ENCODE measurements around the gene PPP1R13B. TPM values are rescaled to one million over a fixed set of nuclear protein-coding genes. Genes with fewer than 3 reads are reported as not detected.

PPP1R13B gene
- polyA plus RNA-seq, 2 of the 4 experiments (the other 2 are of a cell fraction) = 2.2 to 2.7 TPM

- TF ChIP-seq EP300 (IDR thresholded peaks at IDR 0.05) (no peak), HEYL (CRISPR knock-in tag; IDR thresholded peaks at IDR 0.05) (no peak)
- H3K4me2 ChIP-seq = no peak overlapping the region
- ChIA-PET POLR2A (no interaction called here), CTCF (interaction anchor here (0.6 to 16.4 kb wide), 2 partner anchors 13 to 24 kb away, joined by 3 to 122 read pairs; no protein-coding TSS in a partner anchor)
- H3K4me1 ChIP-seq = no peaks in the 10 kb centered on the region
- no peak for DNase-seq (ENCODE audit: low read depth in 1 of 2, low spot score in 1 of 2)
- 100% methylated on average over 3 of the region's 6 CpGs for WGBS (ENCODE audit: missing lambda C conversion rate)
- no peak overlapping the region for H3K4me3 ChIP-seq
- no peaks in the 10 kb centered on the region for H3K9me3 ChIP-seq
- no peak overlapping the region for H3K27ac ChIP-seq
- no peak for ATAC-seq
- no peak for FAIRE-seq
Observed at GRCh38 chr14:103887170-103887501, 39.8 kb upstream of the PPP1R13B start.

GRCh38 chr14:103886304-103887169, 39.2 kb upstream of the PPP1R13B start:
- Histone ChIP-seq H3K4me2 (no peak overlapping the region), H3K4me3 (no peak overlapping the region), H3K9me3 (no peaks in the 10 kb centered on the region), H3K27ac (no peak overlapping the region), H3K4me1 (peaks cover under 1% of the 10 kb centered on the region; the same call in 2 of the 3 replicates)
- TF ChIP-seq, protein P1, sequence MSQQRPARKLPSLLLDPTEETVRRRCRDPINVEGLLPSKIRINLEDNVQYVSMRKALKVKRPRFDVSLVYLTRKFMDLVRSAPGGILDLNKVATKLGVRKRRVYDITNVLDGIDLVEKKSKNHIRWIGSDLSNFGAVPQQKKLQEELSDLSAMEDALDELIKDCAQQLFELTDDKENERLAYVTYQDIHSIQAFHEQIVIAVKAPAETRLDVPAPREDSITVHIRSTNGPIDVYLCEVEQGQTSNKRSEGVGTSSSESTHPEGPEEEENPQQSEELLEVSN (IDR thresholded peaks at IDR 0.05; ENCODE audit: borderline replicate concordance, low read depth) = no peak
- no peak for TF ChIP-seq RARB (CRISPR knock-in tag; IDR thresholded peaks at IDR 0.05)
- WGBS (ENCODE audit: missing lambda C conversion rate) = 83% methylated on average over 27 of the region's 27 CpGs
- no peak for DNase-seq (ENCODE audit: low read depth in 1 of 2, low spot score in 1 of 2)
- ChIA-PET POLR2A (no interaction called here), CTCF (interaction anchor here (0.6 to 16.4 kb wide), 5 partner anchors 14 to 1902 kb away, joined by 3 to 122 read pairs (median 4); no protein-coding TSS in a partner anchor)
- ATAC-seq = peak in 1 of 2 experiments; percentile 18; a peak in 1 of 6 replicates
- FAIRE-seq = no peak

DNA sequence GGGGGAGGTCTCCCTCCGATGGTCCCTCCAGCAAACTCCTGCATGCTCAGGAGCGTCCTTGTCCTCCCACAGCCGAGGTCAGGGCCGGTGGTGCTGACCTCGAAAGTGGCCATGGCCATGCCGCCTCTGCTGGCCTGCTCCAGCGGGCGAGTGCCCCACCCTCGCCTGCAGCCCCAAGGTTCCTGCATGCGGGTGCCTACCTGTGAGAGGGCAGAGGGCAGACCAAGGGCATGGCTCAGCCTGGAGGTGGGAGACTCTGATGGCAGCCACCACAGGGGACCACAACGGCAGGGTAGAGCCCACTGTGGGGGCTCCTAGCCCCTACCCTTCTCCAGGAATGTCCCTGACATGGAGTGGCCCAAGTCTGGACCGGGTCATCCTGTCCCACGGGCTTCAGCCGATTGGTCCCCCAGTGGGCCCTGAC, 38.1 kb upstream of the PPP1R13B start:
- no peaks in the 10 kb centered on the region for H3K9me3 ChIP-seq
- peaks cover 11% of the 10 kb centered on the region for H3K4me1 ChIP-seq
- H3K4me2 ChIP-seq = no peak overlapping the region
- TF ChIP-seq EP300 (IDR thresholded peaks at IDR 0.05) (no peak), KDM1A (IDR thresholded peaks at IDR 0.05; ENCODE audit: low read depth) (no peak), JUNB (IDR thresholded peaks at IDR 0.05) (no peak), FOSB (CRISPR knock-in tag; IDR thresholded peaks at IDR 0.05) (no peak), CBX2 (IDR thresholded peaks at IDR 0.05; ENCODE audit: borderline replicate concordance, low read depth) (no peak), ZNF302 (CRISPR knock-in tag; IDR thresholded peaks at IDR 0.05) (no peak), ZFP36 (IDR thresholded peaks at IDR 0.05; ENCODE audit: borderline replicate concordance, partially characterized antibody) (no peak), USF2 (IDR thresholded peaks at IDR 0.05) (no peak), ZC3H11A (IDR thresholded peaks at IDR 0.05) (no peak), CHD4 (IDR thresholded peaks at IDR 0.05; ENCODE audit: borderline replicate concordance) (no peak), RAD21 (conservative IDR thresholded peaks at IDR 0.05 in 1 of 2, IDR thresholded peaks at IDR 0.05 in 1 of 2) (no peak), HOXB13 (CRISPR knock-in tag; IDR thresholded peaks at IDR 0.05; ENCODE audit: low read depth) (no peak), NR3C1 (IDR thresholded peaks at IDR 0.05) (no peak), CHD2 (IDR thresholded peaks at IDR 0.05; ENCODE audit: low read length, partially characterized antibody) (no peak), MAZ (IDR thresholded peaks at IDR 0.05; ENCODE audit: borderline replicate concordance, low read depth, low read length) (no peak), RCOR1 (IDR thresholded peaks at IDR 0.05; ENCODE audit: low read depth, low read length) (no peak)
- TF ChIP-seq, protein P2, sequence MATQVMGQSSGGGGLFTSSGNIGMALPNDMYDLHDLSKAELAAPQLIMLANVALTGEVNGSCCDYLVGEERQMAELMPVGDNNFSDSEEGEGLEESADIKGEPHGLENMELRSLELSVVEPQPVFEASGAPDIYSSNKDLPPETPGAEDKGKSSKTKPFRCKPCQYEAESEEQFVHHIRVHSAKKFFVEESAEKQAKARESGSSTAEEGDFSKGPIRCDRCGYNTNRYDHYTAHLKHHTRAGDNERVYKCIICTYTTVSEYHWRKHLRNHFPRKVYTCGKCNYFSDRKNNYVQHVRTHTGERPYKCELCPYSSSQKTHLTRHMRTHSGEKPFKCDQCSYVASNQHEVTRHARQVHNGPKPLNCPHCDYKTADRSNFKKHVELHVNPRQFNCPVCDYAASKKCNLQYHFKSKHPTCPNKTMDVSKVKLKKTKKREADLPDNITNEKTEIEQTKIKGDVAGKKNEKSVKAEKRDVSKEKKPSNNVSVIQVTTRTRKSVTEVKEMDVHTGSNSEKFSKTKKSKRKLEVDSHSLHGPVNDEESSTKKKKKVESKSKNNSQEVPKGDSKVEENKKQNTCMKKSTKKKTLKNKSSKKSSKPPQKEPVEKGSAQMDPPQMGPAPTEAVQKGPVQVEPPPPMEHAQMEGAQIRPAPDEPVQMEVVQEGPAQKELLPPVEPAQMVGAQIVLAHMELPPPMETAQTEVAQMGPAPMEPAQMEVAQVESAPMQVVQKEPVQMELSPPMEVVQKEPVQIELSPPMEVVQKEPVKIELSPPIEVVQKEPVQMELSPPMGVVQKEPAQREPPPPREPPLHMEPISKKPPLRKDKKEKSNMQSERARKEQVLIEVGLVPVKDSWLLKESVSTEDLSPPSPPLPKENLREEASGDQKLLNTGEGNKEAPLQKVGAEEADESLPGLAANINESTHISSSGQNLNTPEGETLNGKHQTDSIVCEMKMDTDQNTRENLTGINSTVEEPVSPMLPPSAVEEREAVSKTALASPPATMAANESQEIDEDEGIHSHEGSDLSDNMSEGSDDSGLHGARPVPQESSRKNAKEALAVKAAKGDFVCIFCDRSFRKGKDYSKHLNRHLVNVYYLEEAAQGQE (IDR thresholded peaks at IDR 0.05) = no peak
- DNase-seq (ENCODE audit: low read depth in 1 of 2, low spot score in 1 of 2) = no peak
- ChIA-PET POLR2A (no interaction called here), CTCF (interaction anchor here (1.3 to 16.4 kb wide), 4 partner anchors 15 to 76 kb away, joined by 3 to 122 read pairs (median 6); no protein-coding TSS in a partner anchor)
- 85% methylated on average over 11 of the region's 14 CpGs for WGBS (ENCODE audit: missing lambda C conversion rate)
- H3K4me3 ChIP-seq = no peak overlapping the region
- no peak for FAIRE-seq
- ATAC-seq = no peak
- no peak overlapping the region for H3K27ac ChIP-seq

Data from A549 (cell line).